Caki2 (cell line): ENCODE data around the gene COL9A3. TPM values are rescaled to one million over a fixed set of nuclear protein-coding genes. Genes with fewer than 3 reads are reported as not detected.

ENCODE experiments used
- DNase-seq: peaks from one replicate; pipeline ENCODE4 v3.0.0-alpha.2; 2015; ENCODE audit warnings: low read depth
- in situ Hi-C: cut with HindIII; loops from 2 replicates; pipeline ENCODE4 v1.10.0; 2016; ENCODE audit warnings: low sequenced_read_pairs, low pct_unique_long_range_greater_than_20kb, mixed read lengths
- total RNA-seq: library from RNA; depleted of rRNA; stranded (reverse); fragments of >200 nt; shearing (Covaris generic); gene quantifications from 2 replicates; pipeline ENCODE4 v1.2.3, GENCODE V29; 2014; ENCODE audit warnings: low replicate concordance

The COL9A3 gene
- total RNA-seq, 1 experiment from 2014 or later: not detected

- DNase-seq: no peak
- in situ Hi-C loops: no loop called here
Measured at GRCh38 chr20:62805711-62806382, 11.0 kb upstream of the COL9A3 start.

GRCh38 chr20:62806383-62807050 lies 10.3 kb upstream of the COL9A3 start:
- in situ Hi-C loops: no loop called here
- DNase-seq: no peak

GRCh38 chr20:62807444-62808210 lies 9.2 kb upstream of the COL9A3 start:
- no peak for DNase-seq

GRCh38 chr20:62808211-62808865 lies 8.5 kb upstream of the COL9A3 start:
- DNase-seq: no peak
- in situ Hi-C loops: no loop called here

More at GRCh38 chr20:62807444-62808210, 9.2 kb upstream of the COL9A3 start:
- in situ Hi-C loops: no loop called here

GRCh38 chr20:62809530-62810428 lies 7.1 kb upstream of the COL9A3 start:
- no peak for DNase-seq
- in situ Hi-C loops: no loop called here

GRCh38 chr20:62811320-62811719 lies 5.5 kb upstream of the COL9A3 start:
- in situ Hi-C loops: no loop called here
- no peak for DNase-seq

GRCh38 chr20:62811720-62812119 lies 5.1 kb upstream of the COL9A3 start:
- in situ Hi-C loops: no loop called here
- DNase-seq: no peak

- no peak for DNase-seq
- in situ Hi-C loops: no loop called here
Measured at GRCh38 chr20:62812181-62812906, 4.5 kb upstream of the COL9A3 start.

GRCh38 chr20:62812907-62813200 lies 4.0 kb upstream of the COL9A3 start:
- no peak for DNase-seq
- in situ Hi-C loops: no loop called here

GRCh38 chr20:62813588-62813987 lies 3.3 kb upstream of the COL9A3 start:
- DNase-seq: no peak
- in situ Hi-C loops: no loop called here

- in situ Hi-C loops: no loop called here
- DNase-seq: no peak
Measured at GRCh38 chr20:62814060-62814708, 2.7 kb upstream of the COL9A3 start.

- in situ Hi-C loops: no loop called here
- no peak for DNase-seq
Measured at GRCh38 chr20:62814709-62815065, 2.2 kb upstream of the COL9A3 start.

GRCh38 chr20:62815066-62815991 lies 1.5 kb upstream of the COL9A3 start:
- in situ Hi-C loops: no loop called here
- DNase-seq: no peak

GRCh38 chr20:62816031-62816883 lies 593 bp upstream of the COL9A3 start:
- DNase-seq: no peak

GRCh38 chr20:62817975-62818591 lies 1.2 kb downstream of the COL9A3 start:
- in situ Hi-C loops: no loop called here
- DNase-seq: no peak

More at GRCh38 chr20:62816031-62816883, 593 bp upstream of the COL9A3 start:
- in situ Hi-C loops: no loop called here
